ENCODE data around the gene SUPT5H. TPM values are rescaled to one million over a fixed set of nuclear protein-coding genes. Genes with fewer than 3 reads are reported as not detected.

Gene SUPT5H
- total and polyA plus RNA-seq, 2 of the 13 experiments (the other 11 are each of a cell fraction or from before 2014, with no cell fraction given): 48.2 to 51.7 TPM

DNA sequence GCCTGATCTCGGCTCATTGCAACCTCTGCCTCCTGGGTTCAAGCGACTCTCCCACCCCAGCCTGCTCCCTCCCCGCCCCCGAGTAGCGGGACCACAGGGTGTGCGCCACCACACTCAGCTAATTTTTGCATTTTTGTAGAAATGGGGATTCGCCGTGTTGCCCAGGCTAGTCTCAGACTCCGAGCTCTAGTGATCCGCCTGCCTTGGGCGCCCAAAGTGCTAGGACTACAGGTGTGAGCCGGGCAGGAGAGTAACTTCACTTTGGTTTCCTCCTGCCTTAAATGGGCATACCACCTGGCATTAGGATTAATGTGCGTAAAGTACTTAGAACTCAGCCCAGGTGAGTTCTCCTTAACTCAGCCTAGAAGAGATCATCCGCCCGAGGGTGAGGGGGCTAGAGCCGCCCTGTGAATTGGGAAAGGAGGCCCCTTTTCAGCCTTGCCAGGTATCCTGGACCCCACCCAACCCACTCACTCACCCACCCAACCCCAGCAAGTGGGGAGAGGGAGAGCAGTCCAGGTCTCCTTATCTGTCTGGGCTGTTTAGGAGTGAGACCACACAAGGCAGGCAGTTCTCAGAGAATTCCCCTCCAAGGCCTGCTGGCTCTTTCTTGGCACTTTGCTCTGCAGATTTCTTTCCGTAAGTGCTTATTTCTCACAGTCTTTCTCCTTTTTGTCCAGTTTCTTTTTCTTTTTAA lies 40.0 kb upstream of the SUPT5H start:
- H3K27me3 ChIP-seq (ENCODE audit: control insufficient read depth in 1 of 2, insufficient read depth in 2 of 2, low read length in 2 of 2): no peaks in the 10 kb centered on the region; a peak in 1 of 5 replicates

GRCh38 chr19:39405958-39406655 lies 39.3 kb upstream of the SUPT5H start:
- no TSS peak for BruUV-seq (replicated peaks)
- peaks cover 0 to 3% of the 10 kb centered on the region in 2 experiments; a peak in 1 of 5 replicates for H3K36me3 ChIP-seq (replicated peaks in 1 of 2; ENCODE audit: control insufficient read depth in 1 of 2, insufficient read depth in 2 of 2, low read length in 2 of 2)
- in situ Hi-C loops (cut with HindIII; ENCODE audit: extremely low pct_ligation_motif_present, low pct_unique_long_range_greater_than_20kb) (no loop called here), intact Hi-C loops (cut with micrococcal nuclease; ENCODE audit: unreplicated experiment) (no loop called here)
- peaks cover 20% of the 10 kb centered on the region; the same call in 1 of the 2 replicates for H4K20me1 ChIP-seq (ENCODE audit: insufficient read depth, low read length)
- peaks cover 57% of the 10 kb centered on the region for H3K4me1 ChIP-seq (ENCODE audit: insufficient read depth, low read length)
- no peak for ATAC-seq
- ChIA-PET CTCF (ENCODE audit: low intra/inter-chr PET ratio, low total read pairs) (interaction anchor here (0.8 kb wide), 1 partner anchor 9 kb away, joined by 3 read pairs; no protein-coding TSS in a partner anchor), POLR2A (interaction anchor here (0.6 to 5.8 kb wide), 6 partner anchors 8 to 64 kb away, joined by 3 to 117 read pairs (median 10); partner anchors contain the start of genes MED29, PAF1, RPS16 and SAMD4B)
- no peak overlapping the region for H2AFZ ChIP-seq (ENCODE audit: low read length)
- DNase-seq (ENCODE audit: low spot score): no peak
- peaks cover 32% of the 10 kb centered on the region for H3K79me2 ChIP-seq (ENCODE audit: insufficient read depth, low read length)
- FAIRE-seq: no peak
- no peaks in the 10 kb centered on the region; a peak in 1 of 5 replicates for H3K27me3 ChIP-seq (ENCODE audit: control insufficient read depth in 1 of 2, insufficient read depth in 2 of 2, low read length in 2 of 2)
- peak overlapping the region; percentile 59 for H3K27ac ChIP-seq (ENCODE audit: extremely low read length, insufficient read depth, low read length)
- no peaks in the 10 kb centered on the region for H3K9me3 ChIP-seq (ENCODE audit: low read length)
- peak overlapping the region; percentile 73 for H3K9ac ChIP-seq (ENCODE audit: insufficient read depth, low read depth, low read length)
- peak overlapping the region; percentile 85 for H3K4me2 ChIP-seq (ENCODE audit: low read depth, low read length)
- 25% methylated on average over 22 of the region's 22 CpGs for WGBS (ENCODE audit: low lambda C conversion rate)
- peak overlapping the region; percentile 97 to 98 (median 97) for H3K4me3 ChIP-seq (replicated peaks in 1 of 3; ENCODE audit: insufficient read depth in 1 of 3, low read depth in 2 of 3, low read length in 3 of 3)
- TF ChIP-seq PATZ1 (CRISPR knock-in tag; IDR thresholded peaks at IDR 0.05) (peak; percentile 25; the same call in 1 of the 2 replicates), ZNF430 (CRISPR knock-in tag; IDR thresholded peaks at IDR 0.05) (0 out of 2 replicates have a peak, but pooled peaks have one; percentile 8), FOXJ3 (CRISPR knock-in tag; IDR thresholded peaks at IDR 0.05; ENCODE audit: borderline replicate concordance) (no peak), MATR3 (CRISPR knock-in tag; IDR thresholded peaks at IDR 0.05) (no peak), ZNF431 (CRISPR knock-in tag; IDR thresholded peaks at IDR 0.05; ENCODE audit: borderline replicate concordance, low read depth) (0 out of 2 replicates have a peak, but pooled peaks have one; percentile 16), ZNF678 (CRISPR knock-in tag; IDR thresholded peaks at IDR 0.05) (no peak), ZNF790 (CRISPR knock-in tag; IDR thresholded peaks at IDR 0.05; ENCODE audit: borderline replicate concordance) (no peak), CREB1 (IDR thresholded peaks at IDR 0.05) (no peak), CREB1 (CRISPR knock-in tag; IDR thresholded peaks at IDR 0.05) (no peak), SP5 (CRISPR knock-in tag; IDR thresholded peaks at IDR 0.05; ENCODE audit: borderline replicate concordance, low read depth) (0 out of 2 replicates have a peak, but pooled peaks have one; percentile 7), TBP (CRISPR knock-in tag; IDR thresholded peaks at IDR 0.05) (0 out of 2 replicates have a peak, but pooled peaks have one; percentile 14), FOXC1 (CRISPR knock-in tag; IDR thresholded peaks at IDR 0.05; ENCODE audit: borderline replicate concordance) (peak; percentile 15; the same call in 1 of the 2 replicates)
- TF ChIP-seq, protein P1, sequence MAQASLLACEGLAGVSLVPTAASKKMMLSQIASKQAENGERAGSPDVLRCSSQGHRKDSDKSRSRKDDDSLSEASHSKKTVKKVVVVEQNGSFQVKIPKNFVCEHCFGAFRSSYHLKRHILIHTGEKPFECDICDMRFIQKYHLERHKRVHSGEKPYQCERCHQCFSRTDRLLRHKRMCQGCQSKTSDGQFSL (CRISPR knock-in tag; IDR thresholded peaks at IDR 0.05): peak; percentile 77

More for the DNA sequence above, 40.0 kb upstream of the SUPT5H start:
- TF ChIP-seq RBAK (CRISPR knock-in tag; IDR thresholded peaks at IDR 0.05): no peak
- TF ChIP-seq NFKB2 (CRISPR knock-in tag; IDR thresholded peaks at IDR 0.05; ENCODE audit: borderline replicate concordance): no peak
- peaks cover 57% of the 10 kb centered on the region for H3K4me1 ChIP-seq (ENCODE audit: insufficient read depth, low read length)
- POLR2A ChIA-PET: interaction anchor here (0.6 to 5.8 kb wide), 7 partner anchors 8 to 565 kb away, joined by 3 to 117 read pairs (median 5); partner anchors contain the start of genes MED29, PAF1, PSMC4 and RPS16
- in situ Hi-C loops (cut with HindIII; ENCODE audit: extremely low pct_ligation_motif_present, low pct_unique_long_range_greater_than_20kb) (no loop called here), intact Hi-C loops (cut with micrococcal nuclease; ENCODE audit: unreplicated experiment) (no loop called here)
- H3K36me3 ChIP-seq (replicated peaks in 1 of 2; ENCODE audit: control insufficient read depth in 1 of 2, insufficient read depth in 2 of 2, low read length in 2 of 2): peaks cover 0 to 3% of the 10 kb centered on the region in 2 experiments; a peak in 1 of 5 replicates
- no peak overlapping the region; the same call in 1 of the 2 replicates for H3K4me2 ChIP-seq (ENCODE audit: low read depth, low read length)
- 97% methylated on average over 17 of the region's 17 CpGs for WGBS (ENCODE audit: low lambda C conversion rate)
- H2AFZ ChIP-seq (ENCODE audit: low read length): no peak overlapping the region
- no peaks in the 10 kb centered on the region for H3K9me3 ChIP-seq (ENCODE audit: low read length)
- no peak for FAIRE-seq
- no peak overlapping the region for H3K27ac ChIP-seq (ENCODE audit: extremely low read length, insufficient read depth, low read length)
- CTCF ChIA-PET (ENCODE audit: low intra/inter-chr PET ratio, low total read pairs): no interaction called here
- H4K20me1 ChIP-seq (ENCODE audit: insufficient read depth, low read length): peaks cover 20% of the 10 kb centered on the region; the same call in 1 of the 2 replicates
- no peak overlapping the region for H3K9ac ChIP-seq (ENCODE audit: insufficient read depth, low read depth, low read length)
- H3K79me2 ChIP-seq (ENCODE audit: insufficient read depth, low read length): peaks cover 28% of the 10 kb centered on the region
- ATAC-seq: no peak
- no peak overlapping the region for H3K4me3 ChIP-seq (replicated peaks in 1 of 3; ENCODE audit: insufficient read depth in 1 of 3, low read depth in 2 of 3, low read length in 3 of 3)
- no TSS peak for BruUV-seq (replicated peaks)
- no peak for DNase-seq (ENCODE audit: low spot score)
